Muscle of leg (tissue), 11 donors: ENCODE measurements around the gene RIMS3. TPM values are rescaled to one million over a fixed set of nuclear protein-coding genes. Genes with fewer than 3 reads are reported as not detected.
"Not testable (repeated sequence)": the region's sequence is repeated elsewhere in the genome, so short reads cannot be mapped to it uniquely, and the experiment has no call there.

Experiments used
- DNase-seq: peaks from one replicate; pipeline ENCODE4 v3.0.0; 2013
- H3K27ac ChIP-seq: one replicate; pipeline ENCODE4 v1.5.1; 2013; ENCODE audit warnings: mild to moderate bottlenecking, low read length, control low read depth
- H3K27me3 ChIP-seq: one replicate; pipeline ENCODE4 v1.6.1; 2013; ENCODE audit warnings: low read length; ENCODE audit not compliant: control insufficient read depth, insufficient read depth
- H3K36me3 ChIP-seq: one replicate; pipeline ENCODE4 v1.6.1; 2013; ENCODE audit warnings: low read length; ENCODE audit not compliant: control insufficient read depth, insufficient read depth
- H3K4me1 ChIP-seq: one replicate; pipeline ENCODE4 v1.6.1; 2013; ENCODE audit warnings: low read length; ENCODE audit not compliant: control insufficient read depth, insufficient read depth
- H3K4me3 ChIP-seq: one replicate; pipeline ENCODE4 v1.5.1; 2013; ENCODE audit warnings: low read length, control low read depth
- H3K9me3 ChIP-seq: replicated peaks from 2 replicates; pipeline ENCODE4 v1.6.1; 2013; ENCODE audit warnings: low read depth, low read length; ENCODE audit not compliant: control insufficient read depth
- WGBS: methylation state at CpG from one replicate; pipeline ENCODE4 v1.1.5; 2013; ENCODE audit warnings: missing lambda C conversion rate; ENCODE audit not compliant: insufficient coverage; 5-methylcytosine and 5-hydroxymethylcytosine counted together
- polyA plus RNA-seq, 8 donors: library from polyadenylated mRNA; unstranded; fragments of 120-200 nt; gene quantifications; one replicate each; pipeline versions ENCODE4 v1.2.1 to v1.2.3, GENCODE V29; 2013; ENCODE audit warnings: inconsistent platforms in 1 of 8, low replicate concordance in 1 of 8; ENCODE audit not compliant: insufficient read length in 8 of 8, insufficient read depth in 1 of 8
- total RNA-seq: library from RNA; stranded (reverse); fragments of 120-200 nt; gene quantifications from one replicate; pipeline ENCODE4 v1.2.4, GENCODE V29; 2013

RIMS3 gene
- total and polyA plus RNA-seq, 9 donors = 0.44 to 0.99 (median 0.56) TPM

DNA sequence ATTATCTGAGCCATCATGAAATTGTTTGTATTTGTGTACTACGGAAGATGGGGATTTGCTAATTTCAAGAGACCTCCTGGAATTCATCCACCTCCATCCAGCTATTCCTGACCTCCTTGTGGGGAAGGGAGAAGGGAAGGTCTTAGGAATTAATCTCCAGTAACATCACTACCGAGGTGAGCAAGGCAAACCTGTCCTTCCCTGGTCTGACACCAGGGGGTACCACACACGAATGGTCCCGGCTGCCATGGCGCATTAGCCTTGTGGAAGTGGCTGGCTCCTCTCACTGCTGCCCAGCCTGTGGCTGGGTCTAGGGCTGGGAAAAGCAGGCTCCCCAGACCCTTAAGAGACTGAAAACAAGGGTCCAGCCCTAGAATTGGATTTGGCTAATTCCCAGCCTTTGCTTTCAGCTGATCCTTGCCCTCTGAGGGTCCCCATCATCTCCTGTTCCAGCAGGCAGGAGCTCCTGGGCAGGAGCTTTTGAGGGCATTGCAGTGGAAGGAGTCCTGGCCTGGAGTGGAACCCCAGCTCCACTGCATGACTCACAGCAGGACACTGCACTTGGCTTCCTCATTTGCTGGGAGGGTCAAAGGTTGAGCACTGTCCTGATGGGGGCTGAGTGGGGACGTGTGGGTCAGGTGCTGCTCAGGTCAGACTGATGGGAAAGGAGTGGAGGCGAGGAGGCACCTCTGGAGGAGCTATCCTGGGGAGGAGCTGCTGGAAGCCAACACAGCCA lies 34.8 kb downstream of the RIMS3 start:
- Histone ChIP-seq H3K27me3 (no peaks in the 10 kb centered on the region), H3K27ac (no peak overlapping the region), H3K4me3 (no peak overlapping the region), H3K36me3 (no peaks in the 10 kb centered on the region), H3K4me1 (no peaks in the 10 kb centered on the region), H3K9me3 (no peaks in the 10 kb centered on the region)
- DNase-seq = peak; percentile 14
- WGBS = 43% methylated on average over 4 of the region's 7 CpGs

DNA sequence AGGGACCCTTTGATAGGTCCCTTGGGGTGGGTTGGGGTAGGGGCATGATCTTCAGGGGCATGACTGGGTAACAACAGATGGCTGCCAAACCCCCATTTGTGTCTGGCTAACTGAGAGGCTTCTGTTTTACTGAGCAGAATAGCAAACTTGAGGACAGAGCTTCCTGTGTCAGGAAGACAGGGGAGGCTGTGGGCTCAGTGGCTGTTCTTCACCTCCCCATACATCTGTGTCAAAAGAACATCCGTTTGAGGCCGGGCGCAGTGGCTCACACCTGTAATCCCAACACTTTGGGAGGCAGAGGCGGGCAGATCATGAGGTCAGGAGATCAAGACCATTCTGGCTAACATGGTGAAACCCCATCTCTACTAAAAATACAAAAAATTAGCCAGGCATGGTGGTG lies 35.9 kb downstream of the RIMS3 start:
- WGBS = 80% methylated on average over 1 of the region's 4 CpGs
- H3K4me3 ChIP-seq, DNase-seq, H3K27me3 ChIP-seq, H3K36me3 ChIP-seq, H3K27ac ChIP-seq, H3K4me1 ChIP-seq, H3K9me3 ChIP-seq: not testable (repeated sequence)

GRCh38 chr1:40628903-40629292 lies 36.6 kb downstream of the RIMS3 start:
- H3K27me3 ChIP-seq = no peaks in the 10 kb centered on the region
- no CpG with 5 or more reads among the region's 2 CpGs for WGBS
- H3K4me1 ChIP-seq = no peaks in the 10 kb centered on the region
- H3K27ac ChIP-seq = no peak overlapping the region
- no peak overlapping the region for H3K4me3 ChIP-seq
- no peaks in the 10 kb centered on the region for H3K9me3 ChIP-seq
- no peaks in the 10 kb centered on the region for H3K36me3 ChIP-seq
- no peak for DNase-seq

DNA sequence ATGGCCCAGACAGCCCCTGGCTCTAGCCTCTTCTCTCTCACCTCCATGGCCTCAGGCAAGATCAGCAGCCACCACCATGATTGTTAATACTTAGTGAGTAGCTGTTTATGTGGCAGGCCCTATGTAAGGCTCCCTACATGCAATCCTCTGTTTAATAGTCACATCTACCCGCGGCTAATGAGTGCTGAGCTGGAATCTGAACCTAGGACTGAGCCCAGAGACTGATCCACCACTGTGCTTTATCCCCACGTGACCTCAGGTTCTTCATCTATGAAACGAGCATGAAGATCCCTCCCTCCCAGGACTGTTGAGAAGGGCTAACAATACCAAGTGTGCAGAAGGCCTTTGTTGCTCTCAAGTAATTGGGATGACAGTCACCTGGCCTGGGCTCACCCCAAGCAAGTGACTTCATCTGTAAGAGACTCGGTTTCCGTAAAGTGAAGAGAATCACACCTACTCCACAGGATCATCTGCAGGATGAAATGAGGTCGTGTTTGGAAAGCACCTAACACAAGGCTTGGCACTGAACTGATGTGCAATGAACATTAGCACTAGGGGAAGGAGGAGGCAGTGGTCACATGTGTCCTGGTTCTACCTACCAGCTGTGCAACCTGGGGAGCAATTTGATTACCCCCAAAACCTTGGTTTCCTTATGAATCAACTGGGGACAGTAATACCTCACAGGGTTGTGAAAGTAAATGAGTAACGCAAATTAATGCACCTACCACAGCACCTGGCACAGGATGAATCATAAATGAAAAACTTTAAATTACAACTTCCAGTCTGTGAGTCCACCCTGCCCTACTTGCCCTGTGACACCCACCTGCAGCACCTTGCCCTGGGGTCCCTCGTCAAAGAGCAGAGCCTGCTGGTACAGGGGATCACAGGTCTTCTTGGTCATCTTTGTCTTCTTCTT lies 37.2 kb downstream of the RIMS3 start:
- DNase-seq = no peak
- H3K4me1 ChIP-seq = no peaks in the 10 kb centered on the region
- no peaks in the 10 kb centered on the region for H3K36me3 ChIP-seq
- H3K27ac ChIP-seq = no peak overlapping the region
- H3K4me3 ChIP-seq = no peak overlapping the region
- no peaks in the 10 kb centered on the region for H3K27me3 ChIP-seq
- WGBS = 20% methylated on average over 2 of the region's 9 CpGs
- no peaks in the 10 kb centered on the region for H3K9me3 ChIP-seq

- Histone ChIP-seq H3K9me3 (no peaks in the 10 kb centered on the region), H3K4me1 (no peaks in the 10 kb centered on the region), H3K36me3 (no peaks in the 10 kb centered on the region), H3K27ac (no peak overlapping the region), H3K4me3 (no peak overlapping the region), H3K27me3 (no peaks in the 10 kb centered on the region)
- no peak for DNase-seq
- WGBS = 94% methylated on average over 6 of the region's 10 CpGs
Measured at GRCh38 chr1:40626383-40626770, 39.1 kb downstream of the RIMS3 start.

DNA sequence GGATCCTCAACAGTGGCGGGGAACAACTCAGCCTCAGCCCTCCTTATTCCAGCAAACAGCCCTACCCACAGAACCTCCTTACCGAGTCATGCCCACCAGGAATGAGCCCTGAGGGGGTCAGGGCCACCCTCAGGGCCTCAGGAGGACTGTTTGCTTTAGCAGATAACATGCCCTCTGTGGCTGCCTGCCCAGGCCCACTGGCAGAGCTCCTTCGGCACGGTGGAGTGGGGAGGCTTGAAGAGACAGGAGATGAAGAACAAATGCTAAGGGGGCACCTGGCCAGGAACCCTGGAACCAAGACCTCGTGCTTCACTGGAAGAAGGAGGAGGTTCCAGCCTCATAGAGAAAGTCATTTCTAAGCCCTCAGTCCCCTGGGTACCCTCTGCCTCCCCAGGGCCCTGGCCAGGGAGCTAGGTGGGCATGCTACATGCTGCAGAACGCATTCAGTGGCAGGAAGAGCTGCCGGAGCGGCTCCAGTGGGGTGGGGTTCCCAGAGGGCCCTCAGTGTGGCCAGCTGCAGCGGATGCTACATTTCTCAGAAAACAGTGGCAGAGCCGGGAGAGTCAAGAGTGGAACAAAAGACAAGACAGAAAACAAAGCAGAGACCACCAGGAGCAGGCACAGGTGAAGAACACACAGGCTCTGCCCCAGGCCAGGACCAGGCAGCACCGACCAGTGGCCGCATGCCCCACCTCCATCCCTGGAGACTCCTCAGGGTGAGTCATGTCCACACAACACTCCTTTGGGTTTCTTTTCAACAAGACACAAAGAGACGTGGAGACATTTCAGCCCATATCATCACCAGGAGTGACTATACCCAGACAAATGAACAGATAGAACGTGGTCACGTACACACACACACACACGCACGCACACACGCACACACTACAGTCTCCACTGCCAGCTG lies 39.8 kb downstream of the RIMS3 start:
- WGBS = 60% methylated on average over 12 of the region's 18 CpGs
- H3K4me3 ChIP-seq = no peak overlapping the region
- no peaks in the 10 kb centered on the region for H3K4me1 ChIP-seq
- H3K36me3 ChIP-seq = no peaks in the 10 kb centered on the region
- no peak overlapping the region for H3K27ac ChIP-seq
- H3K27me3 ChIP-seq = no peaks in the 10 kb centered on the region
- no peaks in the 10 kb centered on the region for H3K9me3 ChIP-seq
- no peak for DNase-seq

DNA sequence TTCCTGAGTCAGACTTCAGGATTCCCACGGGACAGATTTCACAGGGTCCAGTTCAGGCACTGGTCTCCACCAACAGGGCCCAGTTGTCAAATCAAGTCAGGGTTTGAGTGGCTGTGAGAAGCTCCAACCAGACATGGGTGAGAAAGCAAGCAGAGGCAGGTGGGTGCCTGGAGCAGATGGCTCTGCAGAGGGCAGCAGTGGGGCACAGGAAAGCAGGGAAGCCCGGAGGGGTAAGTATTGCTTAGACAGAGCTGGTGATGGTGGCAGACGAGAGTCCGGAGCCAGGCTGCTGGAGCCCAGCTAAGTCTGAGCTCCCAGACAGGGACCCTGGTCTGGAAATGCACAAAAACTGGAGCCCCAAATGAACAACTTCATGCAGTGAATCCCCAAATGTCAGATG lies 40.4 kb downstream of the RIMS3 start:
- no peaks in the 10 kb centered on the region for H3K4me1 ChIP-seq

GRCh38 chr1:40622936-40623629 lies 42.4 kb downstream of the RIMS3 start:
- Histone ChIP-seq H3K4me1 (no peaks in the 10 kb centered on the region), H3K9me3 (no peaks in the 10 kb centered on the region), H3K27ac (no peak overlapping the region), H3K27me3 (no peaks in the 10 kb centered on the region), H3K4me3 (no peak overlapping the region), H3K36me3 (no peaks in the 10 kb centered on the region)
- WGBS = 81% methylated on average over 3 of the region's 4 CpGs
- no peak for DNase-seq

More for the DNA sequence above, 40.4 kb downstream of the RIMS3 start:
- no peaks in the 10 kb centered on the region for H3K36me3 ChIP-seq
- H3K27ac ChIP-seq = no peak overlapping the region
- no peak for DNase-seq
- H3K4me3 ChIP-seq = no peak overlapping the region
- no peaks in the 10 kb centered on the region for H3K27me3 ChIP-seq
- no peaks in the 10 kb centered on the region for H3K9me3 ChIP-seq
- 68% methylated on average over 3 of the region's 4 CpGs for WGBS

GRCh38 chr1:40621821-40622450 lies 43.5 kb downstream of the RIMS3 start:
- Histone ChIP-seq H3K36me3 (no peaks in the 10 kb centered on the region), H3K4me3 (no peak overlapping the region), H3K9me3 (no peaks in the 10 kb centered on the region), H3K27ac (no peak overlapping the region), H3K27me3 (no peaks in the 10 kb centered on the region), H3K4me1 (no peaks in the 10 kb centered on the region)
- whole genome bisulfite sequencing = 77% methylated on average over 2 of the region's 6 CpGs
- no peak for DNase-seq
